NB4 (cell line): ENCODE data around the gene REXO1.

Experiments
- CTCF ChIP-seq: IDR thresholded peaks from one replicate; pipeline ENCODE4 v1.5.1; 2012; ENCODE audit warnings: low read depth, low read length
- POLR2A ChIP-seq: IDR thresholded peaks from 2 replicates; pipeline ENCODE4 v1.6.1; 2011; ENCODE audit warnings: mild to moderate bottlenecking; ENCODE audit not compliant: insufficient read length; ENCODE audit errors: extremely low read depth

- TF ChIP-seq CTCF (peak; percentile 68), POLR2A (peak; percentile 38)
Observed at GRCh38 chr19:1848399-1849131, at the start of gene REXO1.
